Activated naive CD4-positive, alpha-beta T cell treated with anti-CD3 and anti-CD28 coated beads, Interleukin-2, amount 50 U/mL, for 24 hours (primary cell): ENCODE data around the gene USP17L18.
"Not testable (repeated sequence)": the region's sequence is repeated elsewhere in the genome, so short reads cannot be mapped to it uniquely, and the experiment has no call there.

Source experiments
- H3K27ac Mint-ChIP-seq: one replicate; pipeline ENCODE4 v1.8.0; 2021; ENCODE audit warnings: mild to moderate bottlenecking, mixed read lengths
- H3K27me3 Mint-ChIP-seq: one replicate; pipeline ENCODE4 v1.8.0; 2021; ENCODE audit warnings: mixed read lengths
- H3K36me3 Mint-ChIP-seq: one replicate; pipeline ENCODE4 v1.8.0; 2021; ENCODE audit warnings: mixed read lengths
- H3K4me1 Mint-ChIP-seq: one replicate; pipeline ENCODE4 v1.8.0; 2021; ENCODE audit warnings: mixed read lengths
- H3K4me3 Mint-ChIP-seq: one replicate; pipeline ENCODE4 v1.8.0; 2021; ENCODE audit warnings: mild to moderate bottlenecking, mixed read lengths
- H3K9me3 Mint-ChIP-seq: one replicate; pipeline ENCODE4 v1.8.0; 2021; ENCODE audit warnings: mixed read lengths

The USP17L18 gene

GRCh38 chr4:9247953-9248680, at the start of gene USP17L18:
USP17L18 (plus strand) TSS chr4:9248630; CDS start chr4:9248630, 0 bp downstream.
- H3K4me3 Mint-ChIP-seq, H3K9me3 Mint-ChIP-seq, H3K36me3 Mint-ChIP-seq, H3K27ac Mint-ChIP-seq, H3K27me3 Mint-ChIP-seq, H3K4me1 Mint-ChIP-seq: not testable (repeated sequence)

GRCh38 chr4:9210357-9210756, 38.1 kb upstream of the USP17L18 start, which contains the start of gene USP17L10:
USP17L10 (plus strand) TSS chr4:9210657; CDS start chr4:9210657, 0 bp downstream.
- not testable (repeated sequence) for H3K9me3 Mint-ChIP-seq, H3K4me3 Mint-ChIP-seq, H3K27me3 Mint-ChIP-seq, H3K27ac Mint-ChIP-seq, H3K36me3 Mint-ChIP-seq, H3K4me1 Mint-ChIP-seq

DNA sequence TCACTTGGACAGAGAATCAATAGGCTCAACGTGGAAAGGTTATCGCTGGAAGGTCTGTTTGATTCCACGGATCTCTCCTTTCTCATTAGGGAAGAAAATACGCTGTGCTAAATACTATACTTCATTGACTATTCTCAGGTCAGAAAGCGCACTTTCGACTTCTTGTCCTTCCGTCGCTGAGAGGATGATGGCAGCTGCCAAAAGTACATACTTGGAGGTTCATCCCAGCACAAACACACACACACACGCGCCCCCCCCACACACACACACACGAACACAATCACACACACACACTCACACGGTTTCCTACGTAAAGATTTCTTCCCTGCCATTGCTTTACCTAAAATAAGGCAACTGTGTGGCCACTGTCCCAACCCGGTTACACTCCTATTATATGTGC, 33.7 kb upstream of the USP17L18 start:
- not testable (repeated sequence) for H3K9me3 Mint-ChIP-seq, H3K27me3 Mint-ChIP-seq, H3K27ac Mint-ChIP-seq, H3K4me3 Mint-ChIP-seq, H3K36me3 Mint-ChIP-seq, H3K4me1 Mint-ChIP-seq

- not testable (repeated sequence) for H3K4me3 Mint-ChIP-seq, H3K27me3 Mint-ChIP-seq, H3K27ac Mint-ChIP-seq, H3K4me1 Mint-ChIP-seq, H3K9me3 Mint-ChIP-seq, H3K36me3 Mint-ChIP-seq
Observed at GRCh38 chr4:9215105-9215504, 33.3 kb upstream of the USP17L18 start, which contains the start of gene USP17L11. USP17L11 (plus strand) TSS chr4:9215405; CDS start chr4:9215405, 0 bp downstream.

DNA sequence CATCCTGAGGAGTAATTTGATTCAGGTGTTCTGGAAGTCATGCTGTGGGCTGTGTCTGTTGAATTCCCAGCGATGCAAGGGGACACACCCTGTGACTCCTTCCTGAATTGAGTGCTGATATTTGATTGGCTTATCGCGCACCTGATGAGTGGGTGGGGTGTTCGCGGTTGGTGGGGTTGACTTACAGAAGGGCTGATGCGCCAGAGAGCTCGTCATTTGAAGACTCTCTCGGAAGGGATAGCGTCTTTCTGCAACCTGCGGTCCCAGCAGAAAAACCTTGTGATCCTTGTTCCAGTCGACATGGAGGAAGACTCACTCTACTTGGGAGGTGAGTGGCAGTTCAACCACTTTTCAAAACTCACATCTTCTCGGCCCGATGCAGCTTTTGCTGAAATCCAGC, 28.6 kb upstream of the USP17L18 start, which contains the start of gene USP17L12:
Gene USP17L12, plus strand, starts transcription at position 301 of the 400 bp plus-strand sequence. Its CDS starts 0 bp downstream, at position 301.
- not testable (repeated sequence) for H3K27ac Mint-ChIP-seq, H3K4me3 Mint-ChIP-seq, H3K36me3 Mint-ChIP-seq, H3K9me3 Mint-ChIP-seq, H3K4me1 Mint-ChIP-seq, H3K27me3 Mint-ChIP-seq

- not testable (repeated sequence) for H3K4me3 Mint-ChIP-seq, H3K27me3 Mint-ChIP-seq, H3K9me3 Mint-ChIP-seq, H3K4me1 Mint-ChIP-seq, H3K36me3 Mint-ChIP-seq, H3K27ac Mint-ChIP-seq
Observed at GRCh38 chr4:9224596-9224995, 23.8 kb upstream of the USP17L18 start, which contains the start of gene USP17L13. USP17L13 (plus strand) TSS chr4:9224896; CDS start chr4:9224896, 0 bp downstream.

- H3K27me3 Mint-ChIP-seq, H3K27ac Mint-ChIP-seq, H3K36me3 Mint-ChIP-seq, H3K9me3 Mint-ChIP-seq, H3K4me1 Mint-ChIP-seq, H3K4me3 Mint-ChIP-seq: not testable (repeated sequence)
Observed at GRCh38 chr4:9230249-9230648, 18.2 kb upstream of the USP17L18 start.

- not testable (repeated sequence) for H3K36me3 Mint-ChIP-seq, H3K27me3 Mint-ChIP-seq, H3K9me3 Mint-ChIP-seq, H3K4me1 Mint-ChIP-seq, H3K27ac Mint-ChIP-seq, H3K4me3 Mint-ChIP-seq
Observed at GRCh38 chr4:9234085-9234484, 14.3 kb upstream of the USP17L18 start, which contains the start of gene USP17L15. USP17L15 (plus strand) TSS chr4:9234385; CDS start chr4:9234385, 0 bp downstream.

DNA sequence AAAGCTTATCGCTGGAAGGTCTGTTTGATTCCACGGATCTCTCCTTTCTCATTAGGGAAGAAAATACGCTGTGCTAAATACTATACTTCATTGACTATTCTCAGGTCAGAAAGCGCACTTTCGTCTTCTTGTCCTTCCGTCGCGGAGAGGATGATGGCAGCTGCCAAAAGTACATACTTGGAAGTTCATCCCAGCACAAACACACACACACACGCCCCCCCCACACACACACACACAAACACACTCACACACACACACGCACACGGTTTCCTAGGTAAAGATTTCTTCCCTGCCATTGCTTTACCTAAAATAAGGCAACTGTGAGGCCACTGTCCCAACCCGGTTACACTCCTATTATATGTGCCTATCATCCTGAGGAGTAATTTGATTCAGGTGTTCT, 10.0 kb upstream of the USP17L18 start:
- not testable (repeated sequence) for H3K4me1 Mint-ChIP-seq, H3K4me3 Mint-ChIP-seq, H3K36me3 Mint-ChIP-seq, H3K27me3 Mint-ChIP-seq, H3K9me3 Mint-ChIP-seq, H3K27ac Mint-ChIP-seq

GRCh38 chr4:9243579-9243978, 4.9 kb upstream of the USP17L18 start, which contains the start of gene USP17L17:
USP17L17 (plus strand) TSS chr4:9243879; CDS start chr4:9243879, 0 bp downstream.
- H3K4me1 Mint-ChIP-seq, H3K27me3 Mint-ChIP-seq, H3K36me3 Mint-ChIP-seq, H3K4me3 Mint-ChIP-seq, H3K27ac Mint-ChIP-seq, H3K9me3 Mint-ChIP-seq: not testable (repeated sequence)

GRCh38 chr4:9253078-9253477, 4.6 kb downstream of the USP17L18 start, which contains the start of gene USP17L19:
USP17L19 (plus strand) TSS chr4:9253378; CDS start chr4:9253378, 0 bp downstream.
- not testable (repeated sequence) for H3K4me3 Mint-ChIP-seq

GRCh38 chr4:9257824-9258223, 9.4 kb downstream of the USP17L18 start, which contains the start of gene USP17L20:
USP17L20 (plus strand) TSS chr4:9258124; CDS start chr4:9258124, 0 bp downstream.
- not testable (repeated sequence) for H3K27me3 Mint-ChIP-seq, H3K27ac Mint-ChIP-seq, H3K4me3 Mint-ChIP-seq, H3K9me3 Mint-ChIP-seq, H3K4me1 Mint-ChIP-seq, H3K36me3 Mint-ChIP-seq

More at GRCh38 chr4:9253078-9253477, 4.6 kb downstream of the USP17L18 start, which contains the start of gene USP17L19:
- not testable (repeated sequence) for H3K9me3 Mint-ChIP-seq, H3K27ac Mint-ChIP-seq, H3K27me3 Mint-ChIP-seq, H3K4me1 Mint-ChIP-seq, H3K36me3 Mint-ChIP-seq

DNA sequence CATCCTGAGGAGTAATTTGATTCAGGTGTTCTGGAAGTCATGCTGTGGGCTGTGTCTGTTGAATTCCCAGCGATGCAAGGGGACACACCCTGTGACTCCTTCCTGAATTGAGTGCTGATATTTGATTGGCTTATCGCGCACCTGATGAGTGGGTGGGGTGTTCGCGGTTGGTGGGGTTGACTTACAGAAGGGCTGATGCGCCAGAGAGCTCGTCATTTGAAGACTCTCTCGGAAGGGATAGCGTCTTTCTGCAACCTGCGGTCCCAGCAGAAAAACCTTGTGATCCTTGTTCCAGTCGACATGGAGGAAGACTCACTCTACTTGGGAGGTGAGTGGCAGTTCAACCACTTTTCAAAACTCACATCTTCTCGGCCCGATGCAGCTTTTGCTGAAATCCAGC, 14.1 kb downstream of the USP17L18 start, which contains the start of gene USP17L21:
Gene USP17L21, plus strand, starts transcription at position 301 of the 400 bp plus-strand sequence. Its CDS starts 0 bp downstream, at position 301.
- not testable (repeated sequence) for H3K27ac Mint-ChIP-seq, H3K9me3 Mint-ChIP-seq, H3K27me3 Mint-ChIP-seq

GRCh38 chr4:9267319-9267718, 18.9 kb downstream of the USP17L18 start, which contains the start of gene USP17L22:
USP17L22 (plus strand) TSS chr4:9267619; CDS start chr4:9267619, 0 bp downstream.
- not testable (repeated sequence) for H3K36me3 Mint-ChIP-seq, H3K27ac Mint-ChIP-seq, H3K9me3 Mint-ChIP-seq, H3K4me1 Mint-ChIP-seq, H3K4me3 Mint-ChIP-seq, H3K27me3 Mint-ChIP-seq

More for the DNA sequence above, 14.1 kb downstream of the USP17L18 start, which contains the start of gene USP17L21:
- not testable (repeated sequence) for H3K4me3 Mint-ChIP-seq, H3K36me3 Mint-ChIP-seq, H3K4me1 Mint-ChIP-seq

GRCh38 chr4:9271719-9272118, 23.3 kb downstream of the USP17L18 start:
- H3K27me3 Mint-ChIP-seq, H3K9me3 Mint-ChIP-seq, H3K4me3 Mint-ChIP-seq, H3K27ac Mint-ChIP-seq, H3K36me3 Mint-ChIP-seq, H3K4me1 Mint-ChIP-seq: not testable (repeated sequence)
